ENCODE data around the gene MMAB.

The MMAB gene

GRCh38 chr12:109555431-109556315, 17.6 kb downstream of the MMAB start:
- Mint-ChIP-seq H3K4me1 (no peaks in the 10 kb centered on the region), H3K4me3 (no peak overlapping the region), H3K36me3 (ENCODE audit: low read depth) (peaks cover 6% of the 10 kb centered on the region), H3K27me3 (ENCODE audit: low read depth) (peaks cover 32% of the 10 kb centered on the region), H3K27ac (no peak overlapping the region), H3K9me3 (no peaks in the 10 kb centered on the region)
- TF ChIP-seq CTCF (IDR thresholded peaks at IDR 0.05; ENCODE audit: unreplicated experiment in 3 of 3): no peak

- no peak for TF ChIP-seq CTCF (IDR thresholded peaks at IDR 0.05; ENCODE audit: unreplicated experiment in 3 of 3)
- Mint-ChIP-seq H3K4me1 (peaks cover 5% of the 10 kb centered on the region), H3K4me3 (no peak overlapping the region), H3K9me3 (no peaks in the 10 kb centered on the region), H3K27me3 (ENCODE audit: low read depth) (peaks cover 38% of the 10 kb centered on the region), H3K36me3 (ENCODE audit: low read depth) (peaks cover 6% of the 10 kb centered on the region), H3K27ac (no peak overlapping the region)
These were observed 18.5 kb downstream of the MMAB start for GRCh38 chr12:109554761-109555160.

GRCh38 chr12:109553906-109554500, 19.3 kb downstream of the MMAB start:
- Mint-ChIP-seq H3K4me1 (peaks cover 8% of the 10 kb centered on the region), H3K9me3 (no peaks in the 10 kb centered on the region), H3K27ac (no peak overlapping the region), H3K27me3 (ENCODE audit: low read depth) (peaks cover 46% of the 10 kb centered on the region), H3K36me3 (ENCODE audit: low read depth) (peaks cover 6% of the 10 kb centered on the region), H3K4me3 (no peak overlapping the region)
- no peak for TF ChIP-seq CTCF (IDR thresholded peaks at IDR 0.05; ENCODE audit: unreplicated experiment in 3 of 3)

- Mint-ChIP-seq H3K9me3 (no peaks in the 10 kb centered on the region), H3K27ac (no peak overlapping the region), H3K36me3 (ENCODE audit: low read depth) (peaks cover 6% of the 10 kb centered on the region), H3K27me3 (ENCODE audit: low read depth) (peaks cover 50% of the 10 kb centered on the region), H3K4me1 (peaks cover 8% of the 10 kb centered on the region), H3K4me3 (no peak overlapping the region)
- no peak for TF ChIP-seq CTCF (IDR thresholded peaks at IDR 0.05; ENCODE audit: unreplicated experiment in 3 of 3)
These were observed 19.8 kb downstream of the MMAB start for GRCh38 chr12:109553483-109553882.

GRCh38 chr12:109552971-109553370, 20.3 kb downstream of the MMAB start:
- H3K36me3 Mint-ChIP-seq (ENCODE audit: low read depth): peaks cover 6% of the 10 kb centered on the region
- H3K9me3 Mint-ChIP-seq: no peaks in the 10 kb centered on the region
- peaks cover 56% of the 10 kb centered on the region for H3K27me3 Mint-ChIP-seq (ENCODE audit: low read depth)
- TF ChIP-seq CTCF (IDR thresholded peaks at IDR 0.05; ENCODE audit: unreplicated experiment in 3 of 3): no peak
- peaks cover 8% of the 10 kb centered on the region for H3K4me1 Mint-ChIP-seq
- H3K4me3 Mint-ChIP-seq: no peak overlapping the region
- H3K27ac Mint-ChIP-seq: no peak overlapping the region

Measured in nephron (organoid).